Skeletal muscle satellite cell (primary cell): ENCODE measurements around the gene RNF208.

Experiments used
- H3K27me3 ChIP-seq: 2 replicates; pipeline ENCODE4 v1.7.0; 2013; ENCODE audit warnings: low read length; ENCODE audit not compliant: control insufficient read depth, insufficient read depth
- H3K36me3 ChIP-seq: 2 replicates; pipeline ENCODE4 v1.7.0; 2013; ENCODE audit warnings: mild to moderate bottlenecking, control low read depth, low read length; ENCODE audit not compliant: insufficient read depth
- H3K4me1 ChIP-seq: 2 replicates; pipeline ENCODE4 v1.7.0; 2013; ENCODE audit warnings: low read length; ENCODE audit not compliant: control insufficient read depth, insufficient read depth
- H3K4me2 ChIP-seq: 2 replicates; pipeline ENCODE4 v1.7.0; 2013; ENCODE audit warnings: mild to moderate bottlenecking, low read length
- H3K4me3 ChIP-seq: 2 replicates; pipeline ENCODE4 v1.7.0; 2013; ENCODE audit warnings: low read length
- H3K9ac ChIP-seq: 2 replicates; pipeline ENCODE4 v1.7.0; 2013; ENCODE audit warnings: mild to moderate bottlenecking, low read depth, low read length, moderate library complexity
- H3K9me3 ChIP-seq: replicated peaks from 2 replicates; pipeline ENCODE4 v1.7.0; 2013; ENCODE audit warnings: mild to moderate bottlenecking, control low read depth, low read length

The RNF208 gene

DNA sequence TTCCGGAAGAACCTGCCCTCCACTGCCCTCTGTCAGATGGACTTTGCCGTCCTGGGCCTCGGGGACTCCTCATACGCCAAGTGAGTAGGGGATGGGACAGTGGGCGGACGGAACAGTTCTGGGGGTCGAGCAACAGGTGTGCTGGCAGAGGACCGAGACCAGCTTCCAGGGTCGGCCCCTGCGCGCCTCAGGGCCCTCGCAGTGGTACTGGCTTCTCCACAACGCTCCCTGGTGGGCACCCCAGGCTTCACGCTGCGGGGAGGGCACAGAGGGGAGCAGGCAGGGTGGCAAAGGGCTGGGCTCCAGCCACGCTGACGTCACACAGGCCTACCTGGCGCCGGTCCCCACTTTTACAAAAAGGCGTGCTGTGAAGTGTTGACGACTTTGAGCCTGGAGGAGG, 9.5 kb downstream of the RNF208 start:
- no peak overlapping the region for H3K9ac ChIP-seq
- H3K4me2 ChIP-seq: no peak overlapping the region
- peaks cover 5% of the 10 kb centered on the region for H3K36me3 ChIP-seq
- H3K4me3 ChIP-seq: no peak overlapping the region
- H3K9me3 ChIP-seq: no peaks in the 10 kb centered on the region
- peaks cover 13% of the 10 kb centered on the region for H3K4me1 ChIP-seq
- H3K27me3 ChIP-seq: no peaks in the 10 kb centered on the region

DNA sequence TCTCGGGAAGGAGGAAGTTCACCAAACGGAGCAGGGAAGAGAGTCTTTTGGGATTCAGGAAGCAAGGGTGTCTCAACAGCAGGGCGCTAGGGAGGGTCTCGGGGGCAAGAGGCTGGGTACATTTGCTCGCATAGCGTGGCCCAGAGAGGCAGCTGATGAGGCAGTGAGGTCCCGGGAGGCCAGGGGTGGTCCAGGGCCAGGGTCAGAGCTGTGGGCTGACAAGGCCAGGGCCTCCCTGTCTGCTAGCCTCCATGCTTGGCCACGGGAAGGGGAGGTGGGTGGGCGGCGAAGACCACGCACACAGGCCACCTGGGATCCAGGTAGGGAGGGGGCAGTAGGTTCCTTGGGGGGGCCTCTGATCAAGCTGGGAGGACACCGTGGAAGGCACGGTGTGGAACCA, 10.5 kb downstream of the RNF208 start:
- Histone ChIP-seq H3K9me3 (no peaks in the 10 kb centered on the region), H3K4me1 (peaks cover 9% of the 10 kb centered on the region), H3K4me2 (no peak overlapping the region), H3K9ac (no peak overlapping the region), H3K27me3 (no peaks in the 10 kb centered on the region), H3K4me3 (no peak overlapping the region), H3K36me3 (peaks cover 10% of the 10 kb centered on the region)

DNA sequence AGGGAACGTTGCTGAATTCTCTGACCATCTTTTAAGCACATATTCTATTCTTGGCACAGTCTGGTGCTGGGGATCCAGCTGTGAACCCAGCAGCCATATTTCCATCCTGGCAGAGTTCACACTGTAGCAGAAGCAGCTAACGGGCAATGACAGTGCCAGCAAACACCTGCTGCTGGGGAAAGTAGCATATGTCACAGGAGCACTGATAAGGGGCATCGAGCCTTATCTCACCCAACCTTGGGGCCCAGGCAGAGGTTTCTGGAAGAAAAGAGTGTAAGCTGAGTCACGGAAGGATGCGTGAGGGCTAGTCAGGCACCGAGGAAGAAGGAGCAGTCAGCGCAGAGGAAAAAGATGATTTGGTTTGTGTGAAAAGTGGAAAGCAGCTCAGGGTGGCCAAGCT, 15.4 kb downstream of the RNF208 start:
- Histone ChIP-seq H3K9ac (peak overlapping the region; percentile 96), H3K27me3 (no peaks in the 10 kb centered on the region), H3K4me2 (peak overlapping the region; percentile 86), H3K9me3 (no peaks in the 10 kb centered on the region), H3K36me3 (peaks cover 6% of the 10 kb centered on the region), H3K4me1 (peaks cover 25% of the 10 kb centered on the region), H3K4me3 (peak overlapping the region; percentile 97)

DNA sequence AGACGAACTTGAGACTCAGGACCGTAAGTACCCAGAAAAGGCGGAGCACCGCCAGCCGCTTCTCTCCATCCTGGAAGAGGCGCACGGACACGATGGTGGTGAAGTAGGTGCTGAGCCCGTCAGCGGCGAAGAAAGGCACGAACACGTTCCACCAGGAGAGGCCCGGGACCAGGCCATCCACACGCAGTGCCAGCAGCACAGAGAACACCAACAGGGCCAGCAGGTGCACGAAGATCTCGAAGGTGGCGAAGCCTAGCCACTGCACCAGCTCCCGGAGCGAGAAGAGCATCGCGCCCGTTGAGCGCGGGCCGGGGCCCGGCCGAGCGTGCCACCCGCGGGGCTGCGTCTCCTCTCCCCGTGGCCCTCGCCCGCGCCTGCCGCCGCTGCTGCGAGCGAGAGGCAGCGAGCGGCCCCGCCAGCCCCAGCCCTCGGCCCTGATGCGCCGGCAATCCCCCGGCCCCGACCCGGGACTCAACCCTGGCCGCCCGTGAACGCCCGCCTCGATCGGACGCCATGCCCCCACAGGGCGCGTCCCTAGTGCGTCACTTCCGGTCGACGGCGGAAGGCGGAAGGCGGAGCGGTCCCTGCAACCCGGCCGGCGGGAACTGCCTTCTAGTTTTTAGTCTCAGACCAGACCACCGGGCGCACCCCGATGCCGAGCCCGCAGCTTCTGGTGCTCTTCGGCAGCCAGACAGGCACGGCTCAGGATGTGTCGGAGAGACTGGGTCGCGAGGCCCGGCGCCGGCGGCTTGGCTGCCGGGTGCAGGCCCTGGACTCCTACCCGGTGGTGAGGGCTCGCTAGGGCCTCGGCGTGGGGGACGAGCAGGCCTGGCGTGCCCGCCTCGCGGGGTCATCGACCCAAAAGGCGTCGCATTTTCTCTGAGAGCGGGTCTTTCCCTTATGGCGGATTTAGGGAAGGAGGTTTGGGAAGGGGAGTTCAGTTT, 16.6 kb downstream of the RNF208 start, which contains the start of the genes NDOR1 and TMEM203:
TSS of gene NDOR1 (plus strand) at position 575 of the 944 bp plus-strand sequence. CDS start at position 653, 78 bp downstream.
TSS of gene TMEM203 (minus strand) at position 523 of the 944 bp plus-strand sequence. CDS start at position 289, 234 bp downstream.
- Histone ChIP-seq H3K27me3 (no peaks in the 10 kb centered on the region), H3K4me2 (peak within 1 kb of the TSS; percentile 86), H3K36me3 (peaks cover 6% of the 10 kb centered on the region), H3K4me3 (peak within 1 kb of the TSS; percentile 97), H3K4me1 (peaks cover 31% of the 10 kb centered on the region), H3K9me3 (no peaks in the 10 kb centered on the region), H3K9ac (peak within 1 kb of the TSS; percentile 96)

DNA sequence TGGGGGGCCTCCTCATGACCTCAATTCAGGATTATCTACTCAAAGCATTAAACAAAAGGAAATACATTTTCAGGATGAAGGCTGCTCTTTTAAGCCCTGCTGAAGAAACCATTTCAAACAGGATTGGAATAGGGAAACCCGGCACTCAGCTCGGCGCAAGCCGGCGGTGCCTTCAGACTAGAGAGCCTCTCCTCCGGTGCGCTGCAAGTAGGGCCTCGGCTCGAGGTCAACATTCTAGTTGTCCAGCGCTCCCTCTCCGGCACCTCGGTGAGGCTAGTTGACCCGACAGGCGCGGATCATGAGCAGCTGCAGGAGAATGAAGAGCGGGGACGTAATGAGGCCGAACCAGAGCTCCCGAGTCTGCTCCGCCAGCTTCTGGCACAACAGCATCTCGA, 17.3 kb downstream of the RNF208 start:
- Histone ChIP-seq H3K36me3 (peaks cover 6% of the 10 kb centered on the region), H3K4me3 (peak overlapping the region; percentile 97), H3K9ac (peak overlapping the region; percentile 96), H3K27me3 (no peaks in the 10 kb centered on the region), H3K4me1 (peaks cover 31% of the 10 kb centered on the region), H3K9me3 (no peaks in the 10 kb centered on the region), H3K4me2 (peak overlapping the region; percentile 86)

DNA sequence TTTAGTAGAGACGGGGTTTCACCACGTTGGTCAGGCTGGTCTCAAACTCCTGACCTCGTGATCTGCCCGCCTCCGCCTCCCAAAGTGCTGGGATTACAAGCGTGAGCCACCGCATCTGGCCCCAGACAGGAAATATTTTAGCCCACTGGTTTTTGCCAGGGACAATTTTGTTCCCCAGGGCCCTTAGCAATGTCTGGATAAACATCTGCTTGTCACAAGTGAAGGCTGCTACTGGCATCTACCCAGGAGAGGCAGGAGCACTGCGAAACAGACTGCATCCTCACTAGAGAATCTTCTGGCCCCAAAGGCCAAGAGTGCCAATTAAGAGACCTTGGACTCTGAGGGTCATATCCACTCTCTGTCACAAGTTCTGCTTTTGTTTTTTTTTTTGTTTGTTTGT, 19.1 kb downstream of the RNF208 start:
- Histone ChIP-seq H3K27me3 (no peaks in the 10 kb centered on the region), H3K4me3 (no peak overlapping the region), H3K4me1 (peaks cover 48% of the 10 kb centered on the region), H3K4me2 (no peak overlapping the region), H3K9me3 (no peaks in the 10 kb centered on the region), H3K9ac (no peak overlapping the region), H3K36me3 (peaks cover 6% of the 10 kb centered on the region)

DNA sequence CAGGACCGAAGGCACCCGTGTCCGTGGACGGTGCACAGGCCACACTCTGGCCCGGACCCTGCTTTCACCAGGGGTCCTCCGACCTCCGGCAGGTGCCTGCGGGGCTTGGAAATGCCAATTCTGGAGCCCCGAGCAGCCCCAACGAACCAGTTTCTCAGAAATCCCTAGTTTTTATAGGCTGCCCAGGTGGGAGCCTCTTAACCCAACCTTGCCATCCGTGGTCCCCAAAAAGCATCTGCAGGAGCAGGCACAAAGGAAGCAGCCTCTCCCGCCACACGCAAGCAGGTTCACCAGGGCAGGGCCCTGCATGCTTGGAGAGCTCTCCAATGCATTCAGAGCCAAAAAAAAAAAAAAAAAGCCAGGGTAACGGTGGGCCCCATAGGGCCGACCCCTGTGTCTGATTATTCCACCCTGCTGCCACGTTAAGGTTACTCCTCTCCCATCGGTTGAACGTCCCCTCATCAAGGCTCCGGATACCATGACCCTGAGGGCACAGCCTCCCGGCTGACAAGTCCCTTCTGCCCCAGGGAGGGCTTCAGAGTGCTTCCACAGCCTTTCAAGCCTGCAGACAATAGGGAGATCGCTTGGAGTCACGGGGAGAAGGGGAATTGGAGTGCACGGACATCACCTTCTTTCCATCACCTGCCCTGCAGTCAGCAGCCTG, 20.7 kb downstream of the RNF208 start:
- Histone ChIP-seq H3K9me3 (no peaks in the 10 kb centered on the region), H3K4me1 (peaks cover 45% of the 10 kb centered on the region)

DNA sequence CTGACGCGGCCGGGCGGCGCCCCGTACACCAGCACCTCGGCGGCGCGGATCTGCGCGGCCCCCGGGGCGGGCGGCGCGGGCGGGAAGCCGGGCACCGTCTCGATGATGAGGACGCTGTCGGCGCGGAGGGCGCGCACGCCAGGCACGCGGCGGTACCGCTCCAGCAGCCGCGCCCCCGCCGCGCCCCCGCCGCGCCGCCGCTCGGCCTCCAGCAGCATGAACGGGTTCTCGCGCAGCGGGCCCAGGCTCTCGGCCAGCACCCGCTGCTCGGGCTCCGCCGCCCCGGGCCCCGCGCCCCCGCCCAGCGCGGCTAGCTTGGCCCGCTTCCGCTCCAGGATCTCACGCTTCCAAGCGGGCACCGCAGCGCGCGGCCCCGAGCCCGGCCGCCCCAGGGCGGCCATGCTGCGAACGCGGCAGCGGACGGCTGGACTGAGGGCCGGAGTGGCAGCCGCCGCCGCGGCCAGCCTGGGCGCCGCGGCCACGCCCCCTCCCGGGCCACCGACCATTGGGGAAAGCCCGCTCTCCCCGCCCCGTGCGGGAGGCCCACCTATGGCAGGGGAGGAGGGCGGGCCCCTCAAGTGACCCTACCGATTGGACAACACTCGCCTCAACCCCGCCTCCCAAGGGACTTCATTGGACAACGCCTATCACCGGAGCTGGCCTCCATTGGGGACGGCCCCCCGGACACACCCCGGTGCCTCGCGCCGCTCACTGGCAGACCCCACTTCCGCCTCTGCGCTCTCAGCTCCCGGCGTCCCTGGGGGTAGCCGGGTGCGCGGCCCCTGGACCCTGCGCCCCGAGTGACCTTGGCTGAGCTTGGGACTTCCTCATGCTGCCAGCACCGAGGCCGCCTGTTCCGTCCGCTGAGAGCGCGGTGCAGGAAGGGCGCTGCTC, 21.5 kb downstream of the RNF208 start, which contains the start of gene TPRN:
TSS of gene TPRN (minus strand) at position 431 of the 894 bp plus-strand sequence. CDS start at position 401, 30 bp downstream.
- Histone ChIP-seq H3K27me3 (no peaks in the 10 kb centered on the region), H3K4me3 (peak within 1 kb of the TSS; percentile 93), H3K4me1 (peaks cover 41% of the 10 kb centered on the region), H3K4me2 (peak within 1 kb of the TSS; percentile 95), H3K9me3 (no peaks in the 10 kb centered on the region), H3K9ac (peak within 1 kb of the TSS; percentile 79), H3K36me3 (no peaks in the 10 kb centered on the region)

More for the DNA sequence above, 20.7 kb downstream of the RNF208 start:
- peak overlapping the region; percentile 78 for H3K9ac ChIP-seq
- H3K4me2 ChIP-seq: peak overlapping the region; percentile 95
- no peaks in the 10 kb centered on the region for H3K27me3 ChIP-seq
- H3K36me3 ChIP-seq: no peaks in the 10 kb centered on the region
- peak overlapping the region; percentile 93 for H3K4me3 ChIP-seq

DNA sequence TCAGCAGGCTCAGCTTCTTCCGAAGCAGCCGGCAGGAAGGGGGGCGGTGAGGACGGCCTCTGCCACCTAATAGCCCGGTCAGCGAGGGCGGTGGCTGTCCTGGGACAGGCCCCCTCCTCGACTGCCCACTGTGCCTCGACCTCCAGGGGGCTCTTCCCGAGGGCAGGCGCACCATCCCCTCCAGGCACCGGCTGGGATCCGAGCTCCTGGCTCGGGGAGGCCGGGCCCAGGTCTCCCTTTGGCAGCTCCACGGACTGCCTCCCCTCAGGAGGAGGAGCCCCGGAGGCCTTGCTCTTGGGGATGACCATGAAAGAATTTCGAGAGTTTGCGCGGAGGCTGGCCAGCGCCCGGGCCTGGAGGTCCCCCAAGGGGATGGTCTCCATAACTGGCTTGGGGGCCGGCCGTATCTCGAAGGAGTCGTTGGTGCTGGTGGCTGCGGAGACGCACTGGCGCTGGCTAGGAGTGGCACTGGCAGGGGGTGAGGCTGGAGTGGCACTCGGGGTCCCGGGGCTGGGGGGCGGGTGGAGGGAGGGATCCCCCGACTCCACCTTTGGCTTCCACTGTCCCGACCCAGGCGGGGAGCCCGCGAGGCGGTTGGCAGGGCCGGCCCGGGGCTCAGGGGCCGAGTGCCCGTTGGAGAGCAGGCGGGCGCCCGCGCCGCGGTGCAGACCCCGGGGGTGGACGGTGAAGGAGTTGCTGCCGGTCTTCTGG, 22.5 kb downstream of the RNF208 start:
- H3K4me2 ChIP-seq: peak overlapping the region; percentile 83
- H3K4me1 ChIP-seq: peaks cover 38% of the 10 kb centered on the region
- no peaks in the 10 kb centered on the region for H3K27me3 ChIP-seq
- no peaks in the 10 kb centered on the region for H3K9me3 ChIP-seq
- peak overlapping the region; percentile 84 for H3K4me3 ChIP-seq
- H3K9ac ChIP-seq: peak overlapping the region; percentile 44
- H3K36me3 ChIP-seq: no peaks in the 10 kb centered on the region

DNA sequence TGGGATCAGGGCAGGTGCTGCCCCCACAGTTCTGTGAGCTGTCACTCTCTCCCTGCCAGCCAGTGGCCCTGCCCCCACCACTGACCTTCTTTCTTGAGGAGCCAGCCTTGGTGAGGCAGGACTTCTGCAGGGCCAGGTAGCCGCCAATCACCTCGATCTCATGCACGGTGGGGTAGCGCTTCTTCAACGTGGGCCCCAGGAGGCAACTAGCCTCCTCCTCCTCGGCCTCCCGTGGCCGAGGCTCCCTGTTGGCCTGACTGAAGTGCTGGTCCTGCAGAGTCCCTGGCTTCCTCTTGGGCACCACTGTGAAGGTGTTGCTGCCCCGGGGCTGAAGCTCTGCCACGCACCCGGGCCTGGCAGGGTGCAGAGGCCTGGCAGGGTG, 23.1 kb downstream of the RNF208 start:
- peak overlapping the region; percentile 44 for H3K9ac ChIP-seq
- H3K9me3 ChIP-seq: no peaks in the 10 kb centered on the region
- H3K27me3 ChIP-seq: no peaks in the 10 kb centered on the region
- peaks cover 32% of the 10 kb centered on the region for H3K4me1 ChIP-seq
- H3K4me2 ChIP-seq: peak overlapping the region; percentile 83
- H3K4me3 ChIP-seq: peak overlapping the region; percentile 84
- H3K36me3 ChIP-seq: no peaks in the 10 kb centered on the region
